ENCODE data around the gene RPP25L. TPM values are rescaled to one million over a fixed set of nuclear protein-coding genes. Genes with fewer than 3 reads are reported as not detected.
A peak's percentile ranks its signal among the peaks of the same experiment; 100 is the strongest.
"Not testable (repeated sequence)": the region's sequence is repeated elsewhere in the genome, so short reads cannot be mapped to it uniquely, and the experiment has no call there.

The RPP25L gene
- total RNA-seq, 2 experiments from 2014 or later: 27.2 to 29.3 TPM

- Mint-ChIP-seq H3K27me3 (no peaks in the 10 kb centered on the region), H3K4me3 (no peak overlapping the region), H3K36me3 (peaks cover 21% of the 10 kb centered on the region), H3K9me3 (no peaks in the 10 kb centered on the region), H3K27ac (no peak overlapping the region), H3K4me1 (peaks cover 28% of the 10 kb centered on the region)
- POLR2A ChIA-PET: interaction anchor here (1.3 to 5.6 kb wide), 4 partner anchors 8 to 15 kb away, joined by 3 to 117 read pairs (median 32); partner anchors contain the start of gene SIGMAR1
- DNase-seq: no peak
- no peak for ATAC-seq (ENCODE audit: low read depth)
These were observed 36.8 kb upstream of the RPP25L start for GRCh38 chr9:34648673-34649072.

- DNase-seq (no peak), ATAC-seq (ENCODE audit: low read depth) (no peak)
- no peaks in the 10 kb centered on the region for H3K9me3 Mint-ChIP-seq
- peak overlapping the region; percentile 91 for H3K27ac Mint-ChIP-seq
- peaks cover 22% of the 10 kb centered on the region for H3K4me1 Mint-ChIP-seq
- H3K4me3 Mint-ChIP-seq: peak overlapping the region; percentile 94
- POLR2A ChIA-PET: interaction anchor here (1.3 to 5.6 kb wide), 7 partner anchors 9 to 30 kb away, joined by 3 to 117 read pairs (median 17); partner anchors contain the start of genes DCTN3 and SIGMAR1
- no peaks in the 10 kb centered on the region for H3K27me3 Mint-ChIP-seq
- H3K36me3 Mint-ChIP-seq: peaks cover 21% of the 10 kb centered on the region
These were observed 35.8 kb upstream of the RPP25L start for GRCh38 chr9:34647651-34648050.

DNA sequence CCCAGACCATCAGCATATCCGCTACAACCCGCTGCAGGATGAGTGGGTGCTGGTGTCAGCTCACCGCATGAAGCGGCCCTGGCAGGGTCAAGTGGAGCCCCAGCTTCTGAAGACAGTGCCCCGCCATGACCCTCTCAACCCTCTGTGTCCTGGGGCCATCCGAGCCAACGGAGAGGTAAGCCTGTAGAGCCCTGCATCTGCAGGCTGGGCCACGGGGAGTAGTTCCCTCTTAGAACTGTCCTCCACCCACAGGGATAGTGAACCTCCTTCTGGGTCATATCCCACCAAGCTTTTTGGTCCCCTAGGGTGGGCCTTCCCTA is 35.1 kb upstream of the RPP25L start:
- POLR2A ChIA-PET: interaction anchor here (0.6 to 5.6 kb wide), 12 partner anchors 10 to 602 kb away, joined by 3 to 117 read pairs (median 4); partner anchors contain the start of genes ATOSB, DCTN3, SIGMAR1 and STOML2
- H3K9me3 Mint-ChIP-seq: no peaks in the 10 kb centered on the region
- DNase-seq (no peak), ATAC-seq (ENCODE audit: low read depth) (no peak)
- H3K27me3 Mint-ChIP-seq: no peaks in the 10 kb centered on the region
- H3K4me1 Mint-ChIP-seq: peaks cover 17% of the 10 kb centered on the region
- peak overlapping the region; percentile 94 for H3K4me3 Mint-ChIP-seq
- peaks cover 18% of the 10 kb centered on the region for H3K36me3 Mint-ChIP-seq
- peak overlapping the region; percentile 91 for H3K27ac Mint-ChIP-seq

GRCh38 chr9:34646211-34647083 is 34.5 kb upstream of the RPP25L start, which contains the start of gene GALT:
GALT (plus strand) TSS chr9:34646675; CDS start chr9:34646705, 30 bp downstream.
- Mint-ChIP-seq H3K27ac (peak within 1 kb of the TSS; percentile 91), H3K4me1 (peaks cover 17% of the 10 kb centered on the region), H3K27me3 (no peaks in the 10 kb centered on the region), H3K36me3 (peaks cover 18% of the 10 kb centered on the region), H3K9me3 (no peaks in the 10 kb centered on the region), H3K4me3 (peak within 1 kb of the TSS; percentile 94)
- peak; percentile 98 for DNase-seq
- ATAC-seq (ENCODE audit: low read depth): peak; percentile 84
- POLR2A ChIA-PET: interaction anchor here (0.6 to 5.6 kb wide), 13 partner anchors 10 to 601 kb away, joined by 3 to 117 read pairs (median 4); partner anchors contain the start of genes ATOSB, DCTN3, SIGMAR1 and STOML2

DNA sequence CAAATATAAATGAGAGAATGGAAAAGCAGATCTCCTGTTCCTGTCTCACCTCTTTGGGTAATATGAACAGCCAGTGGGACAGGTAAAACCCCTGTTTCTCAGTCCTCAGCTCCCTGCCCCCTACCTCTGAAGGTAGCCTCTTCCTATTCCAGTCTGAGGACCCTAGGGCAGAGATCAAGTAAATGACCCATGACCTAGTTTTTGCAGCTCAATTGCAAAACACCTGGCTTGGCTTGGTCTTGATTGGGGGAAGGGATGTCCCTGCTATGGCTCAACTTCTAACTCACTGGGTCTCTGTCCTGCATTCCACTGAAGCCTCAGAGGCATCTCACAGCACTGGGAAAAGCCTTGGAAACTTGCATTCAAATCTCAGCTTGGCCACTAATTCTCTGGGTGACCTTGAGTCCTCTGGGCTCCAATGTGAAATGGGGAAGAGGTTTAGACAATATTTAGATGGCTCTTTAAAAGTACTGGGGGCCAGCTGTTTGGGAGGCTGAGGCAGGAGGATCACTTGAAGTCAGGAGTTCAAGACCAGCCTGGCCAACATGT is 32.9 kb upstream of the RPP25L start:
- DNase-seq: no peak
- Mint-ChIP-seq H3K4me3 (no peak overlapping the region), H3K9me3 (no peaks in the 10 kb centered on the region), H3K36me3 (peaks cover 18% of the 10 kb centered on the region), H3K4me1 (peaks cover 17% of the 10 kb centered on the region), H3K27ac (no peak overlapping the region), H3K27me3 (no peaks in the 10 kb centered on the region)
- POLR2A ChIA-PET: interaction anchor here (1.0 to 5.6 kb wide), 3 partner anchors 9 to 33 kb away, joined by 3 to 117 read pairs (median 4); partner anchors contain the start of gene SIGMAR1
- ATAC-seq (ENCODE audit: low read depth): no peak

DNA sequence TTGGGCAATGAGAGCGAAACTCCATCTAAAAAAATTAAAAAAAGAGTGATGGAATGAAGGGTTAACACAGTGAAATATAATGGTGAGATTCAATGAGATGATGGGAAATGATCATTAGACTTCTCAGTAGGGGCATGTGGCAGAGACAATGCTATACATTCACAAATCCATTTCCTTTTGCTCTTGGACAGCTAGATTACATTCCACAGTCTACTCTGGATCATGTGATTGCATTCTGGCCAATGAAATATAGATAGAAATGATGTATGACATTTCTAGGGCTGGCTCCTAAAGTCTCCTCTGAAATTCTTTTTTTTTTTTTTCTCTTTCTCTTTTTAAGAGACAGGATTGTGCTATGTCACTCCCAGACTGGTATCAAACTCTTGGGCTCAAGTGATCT is 30.8 kb upstream of the RPP25L start:
- POLR2A ChIA-PET: interaction anchor here (0.8 to 0.9 kb wide), 2 partner anchors 12 to 23 kb away, joined by 3 to 4 read pairs; no protein-coding TSS in a partner anchor
- no peaks in the 10 kb centered on the region for H3K9me3 Mint-ChIP-seq

DNA sequence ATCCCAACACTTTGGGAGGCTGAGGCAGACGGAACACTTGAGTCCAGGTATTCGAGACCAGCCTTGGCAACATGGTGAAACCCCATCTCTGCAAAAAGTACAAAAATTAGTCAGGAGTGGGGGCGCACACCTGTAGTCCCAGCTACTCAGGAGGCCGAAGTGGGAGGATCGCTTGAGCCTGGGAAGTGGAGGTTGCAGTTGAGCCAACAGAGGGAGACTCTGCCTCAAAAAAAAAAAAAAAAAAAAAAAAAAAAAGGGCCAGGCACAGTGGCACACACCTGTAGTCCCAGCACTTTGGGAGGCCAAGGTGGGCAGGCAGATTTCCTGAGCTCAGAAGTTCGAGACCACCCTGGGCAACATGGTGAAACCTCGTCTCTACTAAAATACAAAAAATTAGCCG is 27.4 kb upstream of the RPP25L start:
- not testable (repeated sequence) for H3K36me3 Mint-ChIP-seq; ATAC-seq (ENCODE audit: low read depth); H3K9me3 Mint-ChIP-seq; H3K27ac Mint-ChIP-seq; DNase-seq; H3K4me3 Mint-ChIP-seq; H3K27me3 Mint-ChIP-seq
- H3K4me1 Mint-ChIP-seq: peaks cover 27% of the 10 kb centered on the region
- POLR2A ChIA-PET: interaction anchor here (1.0 to 7.1 kb wide), 5 partner anchors 7 to 26 kb away, joined by 3 to 117 read pairs (median 13); partner anchors contain the start of genes GALT and RPP25L

More for the DNA sequence above, 30.8 kb upstream of the RPP25L start:
- no peaks in the 10 kb centered on the region for H3K27me3 Mint-ChIP-seq
- DNase-seq (no peak), ATAC-seq (ENCODE audit: low read depth) (no peak)
- no peak overlapping the region for H3K27ac Mint-ChIP-seq
- peaks cover 18% of the 10 kb centered on the region for H3K4me1 Mint-ChIP-seq
- H3K36me3 Mint-ChIP-seq: peaks cover 3% of the 10 kb centered on the region
- H3K4me3 Mint-ChIP-seq: no peak overlapping the region

GRCh38 chr9:34638138-34638445 is 26.2 kb upstream of the RPP25L start:
- peak overlapping the region; percentile 87 for H3K4me3 Mint-ChIP-seq
- POLR2A ChIA-PET: interaction anchor here (0.6 to 7.1 kb wide), 19 partner anchors 8 to 979 kb away, joined by 3 to 117 read pairs (median 6); partner anchors contain the start of genes ARID3C, DCTN3, GALT and IL11RA
- no peak for DNase-seq
- no peak for ATAC-seq (ENCODE audit: low read depth)
- peaks cover 2% of the 10 kb centered on the region for H3K36me3 Mint-ChIP-seq
- H3K27me3 Mint-ChIP-seq: no peaks in the 10 kb centered on the region
- H3K27ac Mint-ChIP-seq: peak overlapping the region; percentile 84
- H3K9me3 Mint-ChIP-seq: no peaks in the 10 kb centered on the region
- H3K4me1 Mint-ChIP-seq: peaks cover 31% of the 10 kb centered on the region

GRCh38 chr9:34637356-34638137 is 25.6 kb upstream of the RPP25L start, which contains the start of gene SIGMAR1:
SIGMAR1 (minus strand) TSS chr9:34637787; CDS start chr9:34637697, 90 bp downstream.
- peak; percentile 91 for ATAC-seq (ENCODE audit: low read depth)
- Mint-ChIP-seq H3K27me3 (no peaks in the 10 kb centered on the region), H3K9me3 (no peaks in the 10 kb centered on the region), H3K36me3 (peaks cover 2% of the 10 kb centered on the region), H3K27ac (peak within 1 kb of the TSS; percentile 84), H3K4me1 (peaks cover 31% of the 10 kb centered on the region), H3K4me3 (peak within 1 kb of the TSS; percentile 87)
- POLR2A ChIA-PET: interaction anchor here (0.6 to 7.1 kb wide), 22 partner anchors 8 to 1002 kb away, joined by 3 to 117 read pairs (median 5); partner anchors contain the start of genes ARID3C, CCL27, DCTN3 and GALT
- DNase-seq: peak; percentile 97

GRCh38 chr9:34636791-34637355 is 25.0 kb upstream of the RPP25L start:
- no peak for ATAC-seq (ENCODE audit: low read depth)
- peaks cover 31% of the 10 kb centered on the region for H3K4me1 Mint-ChIP-seq
- H3K4me3 Mint-ChIP-seq: peak overlapping the region; percentile 87

DNA sequence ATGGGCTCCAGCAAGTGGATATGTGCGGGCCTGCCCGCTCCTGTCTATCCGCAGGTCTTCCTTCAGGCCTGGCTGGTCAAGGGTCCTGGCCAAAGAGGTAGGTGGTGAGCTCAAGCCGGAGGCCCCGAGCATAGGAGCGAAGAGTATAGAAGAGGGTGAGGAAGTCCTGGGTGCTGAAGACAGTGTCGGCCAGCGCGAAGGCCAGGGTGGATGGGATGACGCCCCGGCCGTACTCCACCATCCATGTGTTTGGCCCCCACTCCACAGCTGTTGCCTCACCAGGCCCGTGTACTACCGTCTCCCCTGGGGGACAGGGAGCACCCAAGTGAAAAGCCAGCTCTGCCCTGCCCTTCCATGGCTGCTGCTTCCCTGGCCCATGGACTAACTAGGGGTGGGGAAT is 23.7 kb upstream of the RPP25L start:
- POLR2A ChIA-PET: interaction anchor here (3.6 to 7.1 kb wide), 3 partner anchors 10 to 21 kb away, joined by 42 to 117 read pairs (median 75); partner anchors contain the start of genes DCTN3, GALT and RPP25L
- ATAC-seq (ENCODE audit: low read depth) (no peak), DNase-seq (no peak)
- Mint-ChIP-seq H3K4me3 (peak overlapping the region; percentile 57), H3K4me1 (peaks cover 31% of the 10 kb centered on the region), H3K27ac (no peak overlapping the region), H3K27me3 (peaks cover 6% of the 10 kb centered on the region), H3K9me3 (no peaks in the 10 kb centered on the region), H3K36me3 (peaks cover 2% of the 10 kb centered on the region)

More at GRCh38 chr9:34636791-34637355, 25.0 kb upstream of the RPP25L start:
- POLR2A ChIA-PET: interaction anchor here (0.6 to 7.1 kb wide), 11 partner anchors 9 to 1002 kb away, joined by 3 to 117 read pairs (median 7); partner anchors contain the start of genes DCTN3, GALT, IL11RA and MYORG
- peak overlapping the region; percentile 84 for H3K27ac Mint-ChIP-seq
- H3K27me3 Mint-ChIP-seq: no peaks in the 10 kb centered on the region
- no peaks in the 10 kb centered on the region for H3K9me3 Mint-ChIP-seq
- no peak for DNase-seq
- peaks cover 2% of the 10 kb centered on the region for H3K36me3 Mint-ChIP-seq

Measured in activated naive CD8-positive, alpha-beta T cell treated with anti-CD3 and anti-CD28 coated beads, Interleukin-2, amount 10 ng/mL, durations not matched to agents 7 days and 5 days (primary cell).